GM19193 (cell line): Measurements from ENCODE around the gene IRGC.
A peak's percentile ranks its signal among the peaks of the same experiment; 100 is the strongest.

Experiments used
- POLR2A ChIP-seq: IDR thresholded peaks from 4 replicates; pipeline ENCODE4 v1.6.1; 2011; ENCODE audit not compliant: insufficient read depth, insufficient read length; ENCODE audit errors: extremely low read depth

The IRGC gene

GRCh38 chr19:43715776-43716175, at the start of gene IRGC:
TSS of gene IRGC (plus strand) at chr19:43716076. CDS start at chr19:43718559, 2,483 bp downstream.
- no peak for TF ChIP-seq POLR2A

GRCh38 chr19:43667126-43667875, 48.6 kb upstream of the IRGC start:
- TF ChIP-seq POLR2A: no peak

- no peak for TF ChIP-seq POLR2A
These were observed 47.9 kb upstream of the IRGC start for GRCh38 chr19:43667876-43668405.

GRCh38 chr19:43668406-43669109, 47.3 kb upstream of the IRGC start:
- peak; percentile 41 for TF ChIP-seq POLR2A

GRCh38 chr19:43672061-43672679, 43.7 kb upstream of the IRGC start:
- no peak for TF ChIP-seq POLR2A

- no peak for TF ChIP-seq POLR2A
These were observed 42.2 kb upstream of the IRGC start for GRCh38 chr19:43673637-43674036.

- TF ChIP-seq POLR2A: no peak
These were observed 41.7 kb upstream of the IRGC start for GRCh38 chr19:43674183-43674582.

- TF ChIP-seq POLR2A: no peak
These were observed 41.3 kb upstream of the IRGC start for GRCh38 chr19:43674596-43674995.

- no peak for TF ChIP-seq POLR2A
These were observed 40.5 kb upstream of the IRGC start for GRCh38 chr19:43675269-43675879.

- no peak for TF ChIP-seq POLR2A
These were observed 40.0 kb upstream of the IRGC start for GRCh38 chr19:43675906-43676305.

GRCh38 chr19:43678512-43679261, 37.2 kb upstream of the IRGC start:
- TF ChIP-seq POLR2A: no peak

GRCh38 chr19:43681821-43682220, 34.1 kb upstream of the IRGC start:
- TF ChIP-seq POLR2A: no peak

GRCh38 chr19:43682824-43683661, 32.8 kb upstream of the IRGC start:
- no peak for TF ChIP-seq POLR2A
